GM19099 (cell line): ENCODE results near the gene CAMK2B.

Experiments
- POLR2A ChIP-seq: IDR thresholded peaks from 3 replicates; pipeline ENCODE4 v1.6.1; 2011; ENCODE audit warnings: low read depth; ENCODE audit not compliant: insufficient read length; ENCODE audit errors: extremely low read depth

The CAMK2B gene

DNA sequence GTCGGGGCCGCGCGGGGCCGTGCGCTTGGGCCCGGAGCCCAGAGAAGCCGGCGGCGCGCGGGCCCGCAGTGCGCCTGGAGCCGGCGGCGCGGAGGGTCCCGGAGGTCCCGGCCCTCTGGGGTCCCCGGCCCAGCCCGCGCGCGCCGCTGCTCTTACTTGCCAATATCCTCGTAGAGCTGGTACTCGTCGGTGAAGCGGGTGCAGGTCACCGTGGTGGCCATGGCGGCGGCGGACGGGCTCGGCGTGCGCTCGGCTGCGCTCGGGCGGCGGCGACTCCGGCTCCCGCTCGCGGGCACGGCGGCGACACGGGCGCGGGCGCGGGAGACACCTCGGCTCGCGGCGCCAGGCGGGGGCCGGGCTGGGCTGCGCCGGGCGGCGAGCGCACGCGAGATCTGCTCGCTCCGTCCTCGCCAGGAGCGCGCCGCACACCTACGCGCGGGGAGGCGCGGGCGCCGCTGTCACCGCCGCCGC lies at the start of gene CAMK2B:
Gene CAMK2B, minus strand, starts transcription at position 394 of the 471 bp plus-strand sequence. Its CDS starts 173 bp downstream, at position 221.
- no peak for TF ChIP-seq POLR2A

- TF ChIP-seq POLR2A = no peak
These were observed 48.8 kb upstream of the CAMK2B start for GRCh38 chr7:44374007-44374763.

- TF ChIP-seq POLR2A = no peak
These were observed 48.0 kb upstream of the CAMK2B start for GRCh38 chr7:44373418-44373740.

- TF ChIP-seq POLR2A = no peak
These were observed 47.4 kb upstream of the CAMK2B start for GRCh38 chr7:44372560-44373417.

GRCh38 chr7:44368885-44369284 lies 43.5 kb upstream of the CAMK2B start:
- TF ChIP-seq POLR2A = no peak

DNA sequence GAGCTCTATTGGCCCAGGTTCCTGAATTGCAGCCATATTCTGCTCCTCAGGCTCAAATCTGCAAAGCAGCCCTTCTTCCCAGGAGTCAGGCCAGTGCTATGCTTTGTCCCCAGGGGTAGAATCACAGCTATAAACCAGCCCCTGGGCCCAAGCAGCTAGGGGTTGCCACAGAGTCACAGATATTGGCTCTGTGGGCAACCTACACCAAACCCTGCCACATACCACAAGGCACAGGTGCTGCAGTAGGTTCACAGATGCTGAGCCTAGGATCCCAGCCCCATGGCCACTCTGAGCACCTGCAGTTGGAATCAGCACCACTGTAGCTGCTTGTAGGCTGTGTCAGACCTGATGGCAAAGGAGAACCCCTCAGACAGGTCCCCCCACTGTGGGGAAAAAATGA lies 43.1 kb upstream of the CAMK2B start:
- no peak for TF ChIP-seq POLR2A

- no peak for TF ChIP-seq POLR2A
These were observed 42.2 kb upstream of the CAMK2B start for GRCh38 chr7:44367475-44368043.

DNA sequence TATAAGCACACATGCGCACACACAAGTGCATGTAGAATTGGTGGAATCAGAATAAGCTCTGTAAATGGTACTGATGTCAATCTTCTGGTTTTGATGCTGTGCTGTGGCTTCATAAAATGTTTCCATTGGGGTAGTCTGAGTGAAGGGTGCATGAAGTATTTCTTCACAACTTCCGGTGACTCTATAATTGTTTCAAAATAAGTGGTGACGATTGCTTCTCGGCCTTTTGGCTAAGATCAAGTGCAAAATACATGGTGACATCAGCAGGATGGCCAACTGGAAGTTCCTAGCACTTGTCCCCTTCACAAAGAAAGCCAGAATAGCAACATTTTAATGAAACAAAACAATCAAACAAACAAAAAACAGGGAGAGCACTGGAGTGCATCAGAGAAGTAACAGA lies 41.6 kb upstream of the CAMK2B start:
- no peak for TF ChIP-seq POLR2A

GRCh38 chr7:44353668-44354067 lies 28.3 kb upstream of the CAMK2B start:
- TF ChIP-seq POLR2A = no peak

DNA sequence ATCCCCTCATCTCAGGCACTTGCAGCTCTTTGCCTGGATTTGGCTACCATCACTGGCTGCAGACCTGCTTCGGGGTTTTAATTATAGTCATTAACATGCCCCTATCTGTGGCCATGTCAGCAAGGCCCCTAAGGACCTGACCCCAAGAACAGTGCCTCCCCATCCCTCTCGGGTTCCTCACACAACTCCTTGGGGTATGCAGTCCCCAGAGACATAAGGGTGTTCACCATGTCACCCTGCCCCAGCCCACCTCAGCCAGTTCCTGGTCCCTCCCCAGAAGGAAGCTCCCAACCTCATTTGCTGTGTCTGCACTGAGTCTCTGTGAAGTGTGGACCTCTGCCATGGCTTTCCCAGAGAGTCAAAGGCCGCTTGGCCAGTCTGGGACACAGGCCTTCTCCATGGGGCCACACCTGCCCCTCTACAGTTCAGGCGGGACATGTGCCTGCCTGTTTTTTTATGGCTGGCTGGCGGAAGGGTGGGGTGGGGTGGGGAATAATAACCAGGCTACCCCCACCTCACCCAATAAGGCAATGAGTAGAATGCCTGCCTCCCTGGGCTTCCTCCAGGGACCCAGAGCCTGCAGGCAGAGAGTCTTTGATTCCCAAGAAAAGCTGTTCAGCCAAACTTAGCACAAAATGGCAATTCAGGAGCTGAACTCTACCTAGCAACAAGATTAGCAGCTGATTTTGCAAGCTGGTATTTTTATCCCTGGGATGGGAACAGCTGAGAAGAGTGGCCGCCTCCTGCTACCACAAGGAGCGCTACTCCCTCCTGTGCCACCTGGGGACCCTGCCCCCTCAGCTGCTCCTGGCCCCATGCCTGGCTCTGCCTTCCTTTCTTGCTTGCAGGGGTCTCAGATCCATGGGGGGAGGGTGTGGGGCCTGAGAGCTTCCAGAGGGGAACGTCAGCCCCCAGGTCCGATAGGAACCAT lies 23.7 kb upstream of the CAMK2B start:
- TF ChIP-seq POLR2A = no peak

- no peak for TF ChIP-seq POLR2A
These were observed 22.9 kb upstream of the CAMK2B start for GRCh38 chr7:44348300-44348699.

- TF ChIP-seq POLR2A = no peak
These were observed 22.2 kb upstream of the CAMK2B start for GRCh38 chr7:44347546-44348114.

DNA sequence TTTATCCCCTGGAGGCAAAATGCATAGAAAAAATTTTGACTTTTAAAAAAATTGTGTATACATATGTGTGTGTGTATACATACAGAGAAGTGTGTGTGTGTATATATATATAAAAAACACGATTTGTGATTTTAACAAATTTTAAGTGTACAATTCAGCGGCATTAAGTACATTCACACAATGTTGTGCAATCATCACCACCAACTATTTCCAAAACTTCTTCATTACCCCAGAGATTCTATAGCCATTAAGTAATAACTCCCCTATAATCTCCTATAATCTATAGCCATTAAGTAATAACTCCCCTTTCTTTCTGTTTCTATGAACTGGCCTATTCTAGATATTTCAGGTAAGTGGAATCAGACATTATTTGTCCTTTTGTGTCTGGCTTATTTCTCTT lies 20.7 kb upstream of the CAMK2B start:
- no peak for TF ChIP-seq POLR2A

DNA sequence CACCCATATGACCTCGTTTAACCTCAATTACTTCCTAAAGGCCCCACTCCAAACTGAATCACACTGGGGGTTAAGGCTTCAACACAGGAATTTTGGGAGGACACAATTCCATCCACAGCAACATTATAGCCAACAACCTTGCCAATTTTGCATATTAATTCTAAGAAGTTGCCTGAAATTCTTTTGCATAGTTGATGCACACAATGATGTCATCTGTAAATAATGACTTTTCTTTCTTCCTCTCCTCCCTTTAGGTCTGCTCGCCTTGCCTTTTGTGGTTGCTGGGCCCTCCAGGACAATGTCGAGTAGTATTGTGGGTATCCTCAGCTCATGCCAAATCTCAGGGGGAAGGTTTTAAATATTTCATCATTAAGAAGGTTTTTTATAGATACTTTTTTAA lies 16.0 kb upstream of the CAMK2B start:
- no peak for TF ChIP-seq POLR2A
